HG02571 (cell line): ENCODE data around the gene MAPK6.
"Not testable (repeated sequence)": the region's sequence is repeated elsewhere in the genome, so short reads cannot be mapped to it uniquely, and the experiment has no call there.

Experiments
- ATAC-seq: cut with Tn5 transposase; IDR thresholded peaks from one replicate; pipeline ENCODE4 v1.9.1; 2021; ENCODE audit warnings: mild to moderate bottlenecking, moderate library complexity; ENCODE audit not compliant: unreplicated experiment

The MAPK6 gene

DNA sequence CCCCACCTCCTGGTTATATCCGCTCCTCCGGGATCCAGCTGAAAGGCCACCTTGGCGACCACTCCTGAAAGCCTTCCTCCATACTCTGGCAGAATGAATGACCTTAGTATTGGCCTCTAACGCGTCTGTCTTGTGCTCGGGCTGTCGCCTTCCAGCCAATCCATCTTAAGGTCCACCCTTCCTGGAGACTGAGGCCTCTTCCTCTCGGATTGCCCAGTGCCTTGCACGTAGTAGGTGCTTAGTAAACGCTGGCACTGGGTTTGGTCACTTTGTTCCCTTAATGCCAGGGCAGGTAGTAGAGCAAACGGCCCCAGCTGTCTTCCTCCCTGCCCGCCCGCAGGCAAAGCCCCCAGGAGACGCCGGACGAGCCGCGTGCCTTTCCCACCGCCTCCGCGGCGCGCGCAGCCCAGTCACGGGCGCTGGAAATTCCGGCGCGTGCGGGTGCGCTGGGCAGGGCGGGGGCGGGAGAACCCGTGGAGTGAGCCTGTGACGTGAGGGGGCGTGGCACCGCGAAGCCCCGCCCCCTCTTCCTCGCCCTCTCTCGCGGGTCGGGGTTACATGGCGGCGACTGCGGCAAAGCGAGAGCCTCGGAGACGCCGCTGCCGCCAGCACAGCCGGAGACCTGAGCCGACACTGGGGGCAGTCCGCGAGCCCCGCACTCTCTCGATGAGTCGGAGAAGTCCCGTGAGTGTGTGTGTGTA lies at the start of gene MAPK6:
Gene MAPK6, plus strand, starts transcription at position 527 of the 701 bp plus-strand sequence. CDS start 27,242 bp downstream, outside the sequence.
- peak; percentile 71 for ATAC-seq

DNA sequence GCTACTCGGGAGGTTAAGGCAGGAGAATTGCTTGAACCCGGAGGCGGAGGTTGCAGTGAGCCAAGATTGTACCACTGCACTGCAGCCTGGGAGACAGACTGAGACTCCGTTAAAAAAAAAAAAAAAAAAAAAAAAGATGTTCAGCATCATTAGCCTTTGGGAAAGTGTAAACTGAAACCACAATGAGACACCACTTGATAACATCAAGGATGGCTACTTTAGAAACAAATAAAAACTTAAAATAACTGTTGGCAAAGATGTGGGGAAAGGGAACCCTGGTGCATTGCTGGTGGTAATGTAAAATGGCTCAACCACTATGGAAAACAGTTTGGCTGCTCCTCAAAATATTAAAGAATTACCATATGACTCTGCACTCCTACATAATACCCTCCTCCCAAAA lies 49.3 kb upstream of the MAPK6 start:
- no peak for ATAC-seq

DNA sequence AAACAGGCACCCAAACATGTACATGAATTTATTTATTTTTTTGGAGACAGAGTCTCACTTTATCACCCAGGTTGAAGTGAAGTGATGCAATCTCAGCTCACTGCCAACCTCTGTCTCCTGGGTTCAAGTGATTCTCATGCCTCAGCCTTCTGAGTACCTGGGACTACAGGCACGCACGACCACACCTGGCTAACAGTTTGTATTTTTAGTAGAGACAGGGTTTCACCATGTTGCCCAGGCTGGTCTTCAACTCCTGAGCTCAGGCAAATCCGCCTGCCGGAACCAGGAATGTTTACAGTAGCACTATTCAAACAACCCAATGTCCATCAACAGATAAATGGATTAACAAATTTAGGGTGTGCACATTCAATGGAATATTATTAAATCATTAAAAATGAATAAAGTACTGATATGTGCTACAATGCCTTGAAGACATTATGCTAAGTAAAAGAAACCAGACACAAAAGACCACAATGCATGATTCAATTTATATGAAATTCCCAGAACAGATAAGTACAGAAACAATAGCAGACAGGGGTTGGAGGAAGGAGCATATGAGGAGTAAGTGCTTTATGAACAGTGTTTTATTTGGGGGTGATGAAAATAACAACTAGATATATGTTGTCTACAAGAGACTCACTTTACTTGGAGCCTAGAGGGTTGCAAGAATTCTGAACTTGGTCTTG lies 48.7 kb upstream of the MAPK6 start:
- ATAC-seq: no peak

DNA sequence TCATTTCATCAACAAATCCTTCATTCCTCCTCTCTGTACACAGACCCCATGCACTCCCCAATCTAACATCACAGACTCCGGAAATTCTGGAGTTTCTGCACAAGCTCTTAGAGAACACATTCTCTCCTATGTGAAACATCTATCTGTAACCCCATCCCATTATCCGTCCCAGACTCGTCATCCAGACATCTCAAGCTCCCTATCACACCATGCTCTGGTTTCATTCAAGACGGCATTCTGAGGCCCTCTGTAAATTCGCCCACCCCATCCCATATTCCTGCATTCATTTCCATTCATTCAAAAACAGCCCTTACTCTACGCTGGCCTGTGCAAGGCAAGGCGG lies 48.0 kb upstream of the MAPK6 start:
- ATAC-seq: peak; percentile 6

DNA sequence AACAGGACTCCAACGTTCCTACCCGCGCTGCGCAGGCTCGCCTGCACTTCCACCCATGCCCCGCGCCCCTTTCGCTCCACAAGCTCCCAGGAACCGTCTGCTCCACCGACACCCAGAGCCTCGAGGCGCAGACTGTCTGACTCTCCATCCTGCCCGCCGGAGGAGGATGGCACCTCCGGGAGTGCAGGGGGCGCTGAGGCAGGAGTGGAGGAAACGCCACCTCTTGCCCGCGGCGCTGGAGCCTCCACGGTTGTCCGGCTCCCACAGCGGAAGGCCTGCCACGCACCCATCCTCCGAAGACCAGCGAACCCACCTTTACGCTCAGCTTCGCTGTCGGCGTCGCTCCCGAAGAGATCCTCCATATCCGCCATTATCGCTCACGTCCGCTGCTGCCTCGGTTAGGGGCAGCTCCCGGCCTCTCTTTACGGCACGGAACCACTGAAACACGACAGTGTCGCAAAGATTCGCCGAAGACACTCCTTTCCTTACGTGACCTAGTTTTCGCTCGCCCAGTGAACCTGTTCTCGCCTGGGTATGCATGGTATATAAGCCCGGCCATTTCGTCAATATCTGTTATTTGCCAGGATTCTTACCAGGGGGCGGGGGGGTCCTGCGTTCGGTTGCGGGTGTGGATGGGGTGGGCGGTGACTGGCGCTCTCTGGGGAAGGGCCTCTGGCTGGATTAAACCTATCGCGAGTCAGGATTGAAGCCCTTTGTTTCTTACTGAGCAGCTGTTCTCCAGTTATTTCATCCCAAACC lies 47.5 kb upstream of the MAPK6 start, which contains the start of gene LEO1:
Gene LEO1, minus strand, starts transcription at position 404 of the 759 bp plus-strand sequence. Its CDS starts 33 bp downstream, at position 371.
- ATAC-seq: peak; percentile 78

DNA sequence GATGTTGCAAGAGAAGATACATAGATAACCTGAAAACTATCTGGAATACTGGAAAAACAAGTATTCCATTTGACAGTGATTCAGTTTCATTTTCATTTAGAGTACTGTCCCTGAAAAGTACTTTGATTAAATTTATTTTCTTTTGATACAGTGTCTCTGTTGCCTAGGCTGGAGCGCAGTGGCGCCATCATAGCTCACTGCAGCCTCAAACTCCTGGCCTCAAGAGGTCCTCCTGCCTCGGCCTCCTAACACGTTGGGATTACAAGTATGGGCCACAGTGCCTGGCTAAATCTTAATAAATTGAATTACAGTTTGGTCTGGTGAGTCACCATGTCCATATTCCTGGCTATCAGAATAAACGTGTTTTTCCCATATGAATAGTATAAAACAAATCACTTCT lies 45.8 kb upstream of the MAPK6 start:
- ATAC-seq: no peak

DNA sequence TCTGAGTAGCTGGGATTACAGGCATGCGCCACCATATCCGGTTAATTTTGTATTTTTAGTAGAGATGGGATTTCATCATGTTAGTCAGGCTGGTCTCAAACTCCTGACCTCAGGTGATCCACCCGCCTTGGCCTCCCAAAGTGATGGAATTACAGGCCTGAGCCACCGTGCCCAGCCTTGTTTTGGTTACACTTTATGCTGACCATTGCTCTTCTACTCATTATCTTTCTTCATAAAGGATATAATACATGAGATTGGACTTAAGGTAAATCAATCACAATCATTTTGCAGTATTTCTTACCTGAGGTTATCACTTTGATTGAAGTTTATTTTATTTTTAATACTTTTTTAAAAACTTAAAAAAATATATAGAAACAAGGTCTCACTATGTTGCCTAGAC lies 45.2 kb upstream of the MAPK6 start:
- ATAC-seq: no peak

DNA sequence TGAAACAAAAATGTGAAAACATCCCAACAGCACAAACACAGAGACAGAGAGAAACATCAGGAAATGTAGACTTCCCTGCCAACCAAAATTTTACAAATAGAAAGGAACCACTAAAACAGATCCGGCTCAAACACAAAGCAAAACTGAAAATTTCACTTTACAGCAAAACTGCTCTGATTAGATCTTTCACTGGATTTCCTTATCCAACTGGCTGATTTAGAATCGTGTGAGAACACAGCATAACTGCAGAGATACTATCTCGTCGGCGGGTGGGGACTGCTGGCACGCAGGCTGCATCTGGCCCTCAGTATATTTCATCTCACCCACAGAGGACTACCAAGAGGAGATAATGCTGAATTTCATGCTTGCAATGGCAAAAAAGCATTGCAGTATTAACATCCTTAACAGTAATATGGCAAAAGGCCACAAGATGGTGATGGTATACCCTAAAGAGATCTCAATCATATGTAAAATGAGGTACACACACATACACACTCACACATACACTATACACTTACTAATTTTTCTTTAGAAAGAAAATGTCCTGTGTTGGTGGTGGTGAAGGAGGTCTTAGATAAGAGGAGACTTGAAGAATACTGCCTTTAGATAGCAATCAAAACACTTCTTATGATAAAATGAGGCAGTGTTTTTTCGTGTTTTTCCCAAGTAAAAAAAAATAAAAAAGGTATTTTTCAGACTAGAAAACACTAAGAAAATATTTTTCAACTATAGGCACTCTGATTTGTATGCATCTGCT lies 36.8 kb upstream of the MAPK6 start:
- ATAC-seq: peak; percentile 66

DNA sequence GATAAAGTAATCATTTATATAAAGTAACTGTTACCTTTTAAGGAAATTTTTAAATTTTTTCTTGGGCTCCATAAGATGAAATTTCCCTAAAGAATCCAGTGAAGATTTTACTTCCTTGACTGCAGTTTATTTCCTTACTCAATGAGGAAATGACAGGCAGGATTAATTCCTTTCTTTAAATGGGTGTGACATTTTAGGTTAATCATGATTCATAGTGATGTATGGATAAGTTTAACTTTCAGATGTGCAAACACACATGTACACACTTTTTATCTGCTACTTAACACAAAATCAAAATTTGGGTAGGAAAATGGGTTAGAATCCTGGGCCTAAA lies 36.3 kb upstream of the MAPK6 start:
- no peak for ATAC-seq

DNA sequence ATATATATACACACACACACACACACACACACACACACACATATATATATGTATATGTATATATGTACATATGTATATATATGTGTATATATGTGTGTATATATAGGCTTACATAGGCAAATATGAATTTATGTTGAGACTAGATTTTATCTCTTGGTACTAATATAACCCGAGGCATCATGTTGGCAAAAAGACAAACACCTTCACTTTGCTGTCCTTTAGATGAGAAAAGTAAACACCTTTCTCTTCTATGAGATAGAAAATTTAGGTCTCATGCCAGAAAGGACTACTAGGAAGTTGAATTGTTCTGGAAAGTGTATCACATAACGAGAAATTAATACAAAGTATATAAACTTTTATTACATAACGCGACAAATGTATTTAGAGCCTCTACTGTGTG lies 27.9 kb upstream of the MAPK6 start:
- ATAC-seq: no peak

DNA sequence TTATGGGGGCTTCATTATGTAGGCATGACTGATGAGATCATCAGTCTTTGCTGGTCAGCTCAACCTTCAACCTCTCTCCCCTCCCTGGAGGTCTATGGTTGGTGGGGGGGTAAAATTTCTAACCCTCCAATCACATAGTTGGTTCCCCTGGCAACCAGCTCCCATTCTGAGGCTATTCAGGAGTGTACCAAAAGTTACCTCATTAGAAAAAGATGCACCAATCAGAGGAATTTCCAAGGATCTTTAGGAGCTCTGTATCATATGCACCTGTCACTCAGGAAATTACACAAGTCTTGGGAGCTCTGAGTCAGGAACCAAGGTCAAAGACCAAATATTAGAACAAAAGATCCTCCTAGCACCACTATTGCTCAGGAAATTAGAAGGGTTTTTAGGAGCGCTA lies 26.1 kb upstream of the MAPK6 start:
- no peak for ATAC-seq

DNA sequence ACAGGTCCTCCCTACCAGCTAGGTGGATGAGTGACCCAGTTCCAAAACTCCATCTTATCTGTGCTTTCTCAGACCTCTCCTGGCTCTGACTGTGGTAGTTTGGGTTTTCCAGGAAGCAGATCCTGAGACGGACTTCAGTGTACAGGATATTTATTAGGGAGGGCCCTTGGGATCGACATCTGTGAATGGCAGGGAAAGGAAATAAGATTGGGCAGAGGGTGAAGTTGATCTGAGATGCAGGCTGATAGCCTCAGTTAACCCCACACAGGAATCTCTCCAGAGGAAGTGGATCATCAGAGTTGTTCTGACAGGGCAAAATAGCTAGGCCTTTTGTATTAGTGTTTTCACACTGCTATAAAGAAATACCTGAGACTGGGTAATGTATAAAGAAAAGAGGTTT lies 16.7 kb upstream of the MAPK6 start:
- no peak for ATAC-seq

DNA sequence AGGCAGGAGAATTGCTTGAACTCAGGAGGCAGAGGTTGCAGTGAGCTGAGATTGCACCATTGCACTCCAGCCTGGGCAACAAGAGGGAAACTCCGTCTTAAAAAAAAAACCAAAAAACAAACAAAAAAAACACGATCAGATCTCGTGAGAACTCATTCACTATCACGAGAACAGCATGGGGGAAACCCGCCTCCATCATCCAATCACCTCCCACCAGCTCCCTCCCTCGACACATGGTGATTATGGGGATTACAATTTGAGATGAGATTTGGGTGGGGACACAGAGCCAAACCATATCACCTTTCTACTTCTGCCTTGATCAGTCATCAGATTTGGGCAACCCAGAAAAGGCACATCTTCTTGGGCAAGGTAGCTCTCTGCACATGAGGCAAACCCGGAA lies 15.9 kb upstream of the MAPK6 start:
- not testable (repeated sequence) for ATAC-seq

DNA sequence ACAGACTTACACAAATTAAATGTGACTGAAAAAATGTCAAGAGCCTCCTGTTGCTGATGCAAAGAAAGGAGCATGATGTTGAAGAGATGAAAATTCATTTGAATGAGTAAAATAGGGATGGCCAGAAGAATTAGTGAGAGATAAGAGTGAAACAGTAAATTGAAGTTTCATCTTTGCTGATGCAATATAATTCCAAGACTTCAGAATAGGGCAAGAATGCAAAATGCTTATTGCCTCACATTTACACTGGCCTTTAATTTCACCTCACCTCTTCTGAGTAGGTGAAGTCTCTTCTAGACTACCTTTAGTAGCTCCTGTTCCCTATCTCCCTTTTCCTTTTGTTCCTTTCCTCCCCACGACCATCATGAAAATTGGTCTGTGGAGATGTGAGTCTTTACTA lies 15.3 kb upstream of the MAPK6 start:
- ATAC-seq: no peak

DNA sequence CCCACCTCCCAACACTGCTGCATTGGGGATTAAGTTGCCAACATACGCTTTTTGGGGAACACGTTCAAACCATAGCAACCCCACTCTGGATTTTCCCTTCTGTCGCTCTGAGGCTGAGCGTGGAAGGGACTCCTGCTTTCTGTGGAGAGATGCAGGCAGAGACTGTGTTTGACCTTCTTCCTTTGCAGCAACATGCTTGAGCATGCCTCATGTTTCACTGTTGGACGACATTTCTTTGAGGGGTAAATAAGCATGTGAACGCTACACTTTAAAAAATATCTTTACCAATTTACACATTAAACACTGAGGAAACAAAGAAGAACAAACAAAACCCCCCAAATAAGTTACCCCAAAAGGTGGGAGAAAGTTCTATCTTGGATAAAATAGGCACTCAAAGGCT lies 14.2 kb upstream of the MAPK6 start:
- no peak for ATAC-seq

DNA sequence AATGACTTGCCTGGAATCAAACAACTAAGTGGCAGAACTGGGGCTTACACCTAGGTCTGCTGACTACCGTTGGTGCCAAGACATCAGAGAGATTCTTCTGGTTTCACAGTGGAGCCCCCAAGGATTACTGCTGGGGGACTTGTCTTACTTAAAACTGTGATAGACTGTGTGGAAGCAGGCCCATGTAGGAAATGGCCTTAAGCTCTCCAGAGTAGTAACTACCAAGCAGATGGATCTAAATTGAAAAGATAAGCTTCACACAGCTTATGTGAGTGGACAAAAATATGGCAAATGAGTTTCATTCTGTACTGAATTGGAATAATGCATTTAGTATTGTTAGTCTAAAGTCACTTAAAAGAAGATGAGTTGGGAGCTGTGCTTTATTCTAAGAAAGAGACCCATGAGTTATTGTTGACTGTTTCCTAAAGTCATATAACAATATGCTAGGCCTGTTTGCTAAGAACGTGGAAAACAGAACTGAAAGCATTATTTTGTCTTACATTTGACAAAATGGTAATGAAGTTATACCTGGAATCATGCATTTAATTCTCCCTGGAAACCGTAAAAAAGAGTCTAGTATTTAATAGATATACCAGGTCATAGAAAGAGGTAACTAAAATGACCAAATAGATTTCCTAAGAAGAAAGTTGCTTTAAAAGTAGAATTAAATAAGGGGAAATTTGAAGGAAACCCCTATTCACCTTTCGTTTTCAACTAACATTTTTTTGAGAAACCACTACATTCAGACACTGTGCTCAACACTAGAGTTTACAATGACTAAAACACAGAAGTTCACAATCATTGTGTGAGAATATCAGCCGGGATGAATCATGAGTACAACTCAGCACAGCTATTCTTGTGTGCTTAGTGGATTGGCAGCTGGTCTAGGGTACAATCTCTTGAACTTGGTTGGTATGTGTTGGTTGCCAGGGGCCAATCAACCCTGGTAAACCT lies 13.0 kb upstream of the MAPK6 start:
- ATAC-seq: peak; percentile 69

DNA sequence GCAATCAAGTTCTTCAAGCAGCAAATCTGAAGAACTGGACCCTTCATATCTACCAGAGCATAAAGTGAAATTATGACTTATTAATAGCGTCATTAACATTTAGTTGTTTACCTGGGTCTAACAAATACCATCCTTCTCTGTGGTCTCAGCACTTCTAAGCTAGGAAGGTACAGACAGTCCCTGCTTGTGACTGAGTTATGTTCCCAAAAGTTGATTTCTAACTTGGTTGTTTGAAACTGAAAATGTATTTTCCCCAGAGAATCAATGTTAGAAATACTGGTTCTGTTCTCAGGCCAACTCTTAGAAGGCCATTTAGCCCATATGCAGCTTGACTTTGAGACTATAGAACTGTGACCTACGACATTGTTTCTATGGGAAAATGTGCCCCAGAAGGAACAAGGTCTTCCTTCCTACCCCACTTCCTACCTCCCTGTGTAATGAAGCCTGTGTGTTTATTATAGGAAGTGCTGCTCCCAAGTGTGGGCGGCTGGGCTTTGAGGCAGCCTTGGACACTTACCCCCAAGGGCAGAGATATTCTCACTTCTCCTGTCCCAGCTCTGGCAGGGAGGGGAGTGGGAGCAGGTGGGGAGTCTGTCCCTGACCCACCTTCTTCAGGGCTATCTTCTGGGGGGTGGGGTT lies 12.2 kb upstream of the MAPK6 start:
- ATAC-seq: peak; percentile 36

DNA sequence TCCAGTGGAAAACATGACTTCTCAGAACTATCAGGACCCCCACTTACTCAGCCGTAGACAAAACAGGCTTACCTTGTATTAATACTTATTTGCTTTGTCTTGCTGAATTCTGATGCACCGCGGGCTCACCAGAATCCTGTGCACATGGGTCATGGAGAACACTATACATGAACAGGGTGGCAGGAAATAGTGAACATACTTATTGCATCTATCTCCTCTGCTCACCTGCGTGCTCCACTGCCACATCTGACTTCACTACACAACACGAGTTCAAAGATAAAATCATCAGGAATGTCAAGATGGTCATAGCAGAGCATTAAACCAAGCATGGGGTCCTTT lies 10.7 kb upstream of the MAPK6 start:
- no peak for ATAC-seq

DNA sequence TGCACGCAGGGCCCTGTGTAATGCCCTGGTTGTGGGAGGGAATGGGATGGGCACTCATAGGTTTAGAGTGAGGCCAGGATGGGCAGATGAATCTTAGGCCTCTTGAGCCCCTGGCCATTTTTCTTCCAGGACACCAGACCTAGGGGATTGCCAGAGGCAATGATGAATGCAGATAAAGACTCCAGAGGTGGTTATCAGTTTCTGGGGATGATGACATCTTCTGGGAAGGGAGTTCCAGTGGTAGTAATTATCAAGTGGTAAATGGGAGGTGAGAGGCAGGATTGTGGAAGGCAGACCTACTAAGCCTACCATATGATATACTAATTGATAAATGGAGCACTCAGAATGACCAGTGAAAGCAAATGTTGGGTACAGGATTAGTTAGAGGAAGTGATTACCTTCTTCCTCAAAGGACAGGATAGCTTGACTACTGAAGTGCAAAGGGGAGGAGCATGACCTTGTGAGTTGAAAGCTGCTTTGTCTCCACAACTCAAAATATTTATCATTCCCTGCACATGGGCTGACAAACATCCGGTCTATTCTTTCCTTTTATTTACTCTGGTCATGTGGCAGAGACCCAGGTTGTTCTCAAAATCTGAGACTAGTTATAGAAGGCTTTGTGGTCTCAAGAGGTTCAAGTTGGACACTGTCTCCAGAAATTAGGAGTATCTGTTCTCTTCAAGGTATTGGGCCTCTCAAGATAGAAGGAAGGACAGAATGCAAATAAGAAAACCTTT lies 10.2 kb upstream of the MAPK6 start:
- ATAC-seq: no peak
